SK-N-SH (cell line): ENCODE results near the gene ABCG1.

Experiments used
- EP300 ChIP-seq, 2 experiments: IDR thresholded peaks; 2 replicates each; pipeline versions ENCODE4 v1.4.0 to v1.6.1; 2012; ENCODE audit warnings: borderline replicate concordance in 1 of 2, low read depth in 1 of 2, low read length in 1 of 2
- EZH2phosphoT487 ChIP-seq: fragments of 200-600 bp; sonication (generic); IDR thresholded peaks from 2 replicates; pipeline ENCODE4 v1.6.1; 2017; ENCODE audit warnings: low read depth, mixed run types, mild to moderate bottlenecking, antibody characterized with exemption, moderate library complexity, borderline replicate concordance
- GATA2 ChIP-seq: sonication (generic); formaldehyde crosslinking; IDR thresholded peaks from 2 replicates; pipeline ENCODE4 v1.5.0; 2020; ENCODE audit warnings: mild to moderate bottlenecking, missing genetic modification reagents
- JUND ChIP-seq: IDR thresholded peaks from 2 replicates; pipeline ENCODE4 v1.4.0; 2012
- MAX ChIP-seq: IDR thresholded peaks from 2 replicates; pipeline ENCODE4 v1.4.0; 2012; ENCODE audit warnings: low read depth
- MEF2A ChIP-seq: IDR thresholded peaks from 2 replicates; pipeline ENCODE4 v1.4.0; 2012; ENCODE audit warnings: low read depth, borderline replicate concordance

- TF ChIP-seq JUND (no peak), EZH2phosphoT487 (no peak), MAX (no peak), MEF2A (no peak), GATA2 (CRISPR knock-in tag) (no peak), EP300 (IDR thresholded peaks at IDR 0.05; ENCODE audit: borderline replicate concordance in 1 of 2, low read depth in 1 of 2, low read length in 1 of 2) (no peak)
Observed at GRCh38 chr21:42317826-42318746, 99.1 kb downstream of the ABCG1 start.
